Thoracic aorta (tissue), 2 donors: ENCODE results near the gene SEM1. TPM values are rescaled to one million over a fixed set of nuclear protein-coding genes. Genes with fewer than 3 reads are reported as not detected.
"Not testable (repeated sequence)": the region's sequence is repeated elsewhere in the genome, so short reads cannot be mapped to it uniquely, and the experiment has no call there.

Experiments
- ATAC-seq: fragments of 150-250 bp; one replicate; pipeline ENCODE4 v1.8.0; 2017; ENCODE audit warnings: low read depth; ENCODE audit not compliant: insufficient number of reproducible peaks, low FRiP score
- DNase-seq: peaks from one replicate; pipeline ENCODE4 v3.0.0-alpha.2; 2020; ENCODE audit warnings: low spot score
- H3K27ac ChIP-seq, 2 donors: fragments of 200-600 bp; sonication (generic); 1 replicate in 1 of 2; 2 replicates in 1 of 2; pipeline ENCODE4 v1.5.1; 2016; ENCODE audit warnings: mild to moderate bottlenecking in 2 of 2, moderate library complexity in 2 of 2
- H3K27me3 ChIP-seq: fragments of 200-600 bp; sonication (generic); replicated peaks from 2 replicates; pipeline ENCODE4 v1.6.0; 2016; ENCODE audit warnings: mild to moderate bottlenecking; ENCODE audit not compliant: insufficient read depth
- H3K36me3 ChIP-seq: fragments of 200-600 bp; sonication (generic); one replicate; pipeline ENCODE4 v1.5.1; 2016
- H3K4me1 ChIP-seq, 2 donors: fragments of 200-600 bp; sonication (generic); 1 replicate in 1 of 2; 2 replicates in 1 of 2; pipeline versions ENCODE4 v1.5.1 to v1.6.0; 2016; ENCODE audit warnings: low read depth in 2 of 2, mild to moderate bottlenecking in 1 of 2; ENCODE audit not compliant: control insufficient read depth in 1 of 2
- H3K4me3 ChIP-seq: fragments of 200-600 bp; sonication (generic); 2 replicates; pipeline ENCODE4 v1.5.1; 2016; ENCODE audit warnings: mild to moderate bottlenecking
- H3K9me3 ChIP-seq: fragments of 200-600 bp; sonication (generic); 2 replicates; pipeline ENCODE4 v1.5.1; 2016
- total RNA-seq, 2 donors: library from RNA; depleted of rRNA; stranded (reverse); fragments of >200 nt; gene quantifications; one replicate each; pipeline versions ENCODE4 v1.1.0 to v1.2.3, GENCODE V29; 2016
- TF ChIP-seq, protein P1 (sequence below): fragments of 200-600 bp; sonication (generic); IDR thresholded peaks from one replicate; pipeline ENCODE4 v1.5.1; 2019; ENCODE audit warnings: antibody characterized with exemption

SEM1 gene
- total RNA-seq, 2 donors from 2014 or later: 11.1 to 73.9 TPM

DNA sequence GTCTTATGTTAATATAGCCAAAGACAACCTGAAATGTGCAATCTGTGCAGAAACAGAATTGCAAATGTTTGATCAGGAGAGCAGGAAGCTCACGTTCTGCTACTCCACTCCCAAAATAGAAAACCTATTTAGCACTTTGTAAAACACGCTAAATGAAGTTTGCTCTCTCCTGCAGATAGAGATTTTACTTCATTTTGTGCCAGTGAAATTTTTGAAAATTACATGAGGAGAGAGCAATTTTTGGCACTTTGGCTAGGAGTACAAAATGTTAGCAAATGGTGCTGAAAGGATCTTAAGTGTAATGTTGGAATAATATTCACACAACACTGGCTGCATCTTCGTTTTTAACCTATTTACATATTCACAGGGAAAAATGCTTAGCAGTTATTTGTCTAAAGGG lies 61.9 kb downstream of the SEM1 start:
- no peak overlapping the region for H3K4me3 ChIP-seq
- no peak for ATAC-seq
- no peaks in the 10 kb centered on the region for H3K9me3 ChIP-seq
- no peaks in the 10 kb centered on the region for H3K27me3 ChIP-seq
- no peak overlapping the region for H3K27ac ChIP-seq
- H3K4me1 ChIP-seq: peaks cover 0 to 9% of the 10 kb centered on the region in 2 donors
- DNase-seq: no peak
- peaks cover 2% of the 10 kb centered on the region for H3K36me3 ChIP-seq
- TF ChIP-seq, protein P1, sequence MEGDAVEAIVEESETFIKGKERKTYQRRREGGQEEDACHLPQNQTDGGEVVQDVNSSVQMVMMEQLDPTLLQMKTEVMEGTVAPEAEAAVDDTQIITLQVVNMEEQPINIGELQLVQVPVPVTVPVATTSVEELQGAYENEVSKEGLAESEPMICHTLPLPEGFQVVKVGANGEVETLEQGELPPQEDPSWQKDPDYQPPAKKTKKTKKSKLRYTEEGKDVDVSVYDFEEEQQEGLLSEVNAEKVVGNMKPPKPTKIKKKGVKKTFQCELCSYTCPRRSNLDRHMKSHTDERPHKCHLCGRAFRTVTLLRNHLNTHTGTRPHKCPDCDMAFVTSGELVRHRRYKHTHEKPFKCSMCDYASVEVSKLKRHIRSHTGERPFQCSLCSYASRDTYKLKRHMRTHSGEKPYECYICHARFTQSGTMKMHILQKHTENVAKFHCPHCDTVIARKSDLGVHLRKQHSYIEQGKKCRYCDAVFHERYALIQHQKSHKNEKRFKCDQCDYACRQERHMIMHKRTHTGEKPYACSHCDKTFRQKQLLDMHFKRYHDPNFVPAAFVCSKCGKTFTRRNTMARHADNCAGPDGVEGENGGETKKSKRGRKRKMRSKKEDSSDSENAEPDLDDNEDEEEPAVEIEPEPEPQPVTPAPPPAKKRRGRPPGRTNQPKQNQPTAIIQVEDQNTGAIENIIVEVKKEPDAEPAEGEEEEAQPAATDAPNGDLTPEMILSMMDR: no peak

DNA sequence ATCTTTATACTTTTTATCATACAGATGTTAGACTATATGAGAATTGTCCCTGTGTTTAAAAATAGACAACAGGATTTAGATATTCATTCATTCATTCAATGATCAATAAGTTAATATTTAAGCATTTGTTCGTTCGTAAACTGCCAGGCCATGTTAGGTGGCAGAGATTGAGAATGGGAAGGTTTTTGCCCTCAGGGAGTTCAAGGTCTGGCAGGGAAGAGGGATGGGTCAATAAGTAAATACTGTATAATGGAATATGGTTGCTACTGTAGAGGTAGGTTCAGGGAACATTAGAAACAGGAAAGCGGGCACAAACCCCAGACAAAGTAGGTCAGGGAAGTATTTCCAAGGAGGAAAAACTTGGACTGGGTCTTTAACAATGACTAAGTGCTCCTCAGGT lies 64.6 kb downstream of the SEM1 start:
- DNase-seq: no peak
- no peak for ATAC-seq
- no peaks in the 10 kb centered on the region for H3K9me3 ChIP-seq

DNA sequence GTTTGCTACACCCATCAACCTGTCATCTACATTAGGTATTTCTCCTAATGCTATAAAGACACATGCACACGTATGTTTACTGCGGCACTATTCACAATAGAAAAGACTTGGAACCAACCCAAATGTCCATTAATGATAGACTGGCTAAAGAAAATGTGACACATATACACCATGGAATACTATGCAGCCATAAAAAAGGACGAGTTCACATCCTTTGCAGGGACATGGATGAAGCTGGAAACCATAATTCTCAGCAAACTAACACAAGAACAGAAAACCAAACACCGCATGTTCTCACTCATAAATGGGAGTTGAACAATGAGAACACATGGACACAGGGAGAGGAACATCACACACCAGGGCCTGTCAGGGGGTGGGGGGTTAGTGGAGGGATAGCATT lies 66.2 kb downstream of the SEM1 start:
- H3K36me3 ChIP-seq, H3K4me3 ChIP-seq, H3K27ac ChIP-seq, H3K27me3 ChIP-seq, DNase-seq, ATAC-seq, H3K9me3 ChIP-seq, H3K4me1 ChIP-seq: not testable (repeated sequence)

More for the DNA sequence above, 64.6 kb downstream of the SEM1 start:
- no peak overlapping the region for H3K27ac ChIP-seq
- no peaks in the 10 kb centered on the region for H3K27me3 ChIP-seq
- peaks cover 0 to 6% of the 10 kb centered on the region in 2 donors for H3K4me1 ChIP-seq
- H3K36me3 ChIP-seq: peaks cover 2% of the 10 kb centered on the region
- H3K4me3 ChIP-seq: no peak overlapping the region
- TF ChIP-seq, protein P1: no peak

DNA sequence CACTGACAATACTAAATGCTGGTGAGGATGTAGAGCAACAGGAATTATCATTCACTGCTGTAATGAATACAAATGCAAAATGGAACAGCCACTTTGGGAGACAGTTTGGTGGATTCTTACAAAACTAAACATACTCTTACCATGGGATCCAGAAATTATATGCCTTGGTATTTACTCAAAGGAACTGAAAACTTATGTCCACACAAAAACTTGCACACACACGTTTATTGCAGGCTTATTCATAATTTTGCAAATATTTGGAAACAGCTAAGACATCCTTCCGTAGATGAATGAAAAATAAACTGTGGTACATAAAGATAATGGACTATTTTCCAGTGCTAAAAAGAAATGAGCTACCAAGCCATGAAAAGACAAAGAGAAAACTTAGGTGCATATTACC lies 69.6 kb downstream of the SEM1 start:
- no peak overlapping the region for H3K4me3 ChIP-seq
- no peaks in the 10 kb centered on the region for H3K9me3 ChIP-seq
- DNase-seq: no peak
- no peaks in the 10 kb centered on the region for H3K27me3 ChIP-seq
- ATAC-seq: no peak
- TF ChIP-seq, protein P1: no peak
- peaks cover 2% of the 10 kb centered on the region for H3K36me3 ChIP-seq
- H3K4me1 ChIP-seq: no peaks in the 10 kb centered on the region
- no peak overlapping the region for H3K27ac ChIP-seq
